RWPE2 (cell line): ENCODE measurements around the gene SELENOH.
A peak's percentile ranks its signal among the peaks of the same experiment; 100 is the strongest.

ENCODE experiments used
- ATAC-seq: fragments of 200-7000 bp; cut with Tn5 transposase; 3 replicates; pipeline ENCODE4 v1.9.1; 2021; ENCODE audit warnings: low read depth
- DNase-seq: peaks from one replicate; pipeline ENCODE4 v3.0.0-alpha.2; 2020; ENCODE audit warnings: low spot score
- H3K27ac ChIP-seq: fragments of 450-650 bp; 2 replicates; pipeline ENCODE4 v1.5.1; 2017; ENCODE audit warnings: mild to moderate bottlenecking; ENCODE audit not compliant: poor library complexity, severe bottlenecking
- H3K27me3 ChIP-seq: fragments of 250-450 bp; sonication (Bioruptor Pico); 2 replicates; pipeline ENCODE4 v1.5.1; 2021; ENCODE audit warnings: mild to moderate bottlenecking, moderate library complexity; ENCODE audit not compliant: insufficient read depth, poor library complexity, severe bottlenecking
- H3K36me3 ChIP-seq: fragments of 250-450 bp; sonication (Bioruptor Pico); 2 replicates; pipeline ENCODE4 v1.5.1; 2020; ENCODE audit warnings: low read depth, mild to moderate bottlenecking, moderate library complexity
- H3K4me1 ChIP-seq: fragments of 250-450 bp; sonication (Bioruptor Pico); 2 replicates; pipeline ENCODE4 v1.5.1; 2021; ENCODE audit warnings: mild to moderate bottlenecking, moderate library complexity; ENCODE audit not compliant: insufficient read depth, poor library complexity, severe bottlenecking
- H3K4me3 ChIP-seq: fragments of 250-450 bp; sonication (Bioruptor Pico); 2 replicates; pipeline ENCODE4 v1.5.1; 2021; ENCODE audit warnings: mild to moderate bottlenecking, moderate library complexity; ENCODE audit not compliant: severe bottlenecking
- H3K9me3 ChIP-seq: fragments of 250-450 bp; sonication (Bioruptor Pico); 2 replicates; pipeline ENCODE4 v1.5.1; 2021; ENCODE audit warnings: mild to moderate bottlenecking, moderate library complexity; ENCODE audit not compliant: severe bottlenecking
- TF ChIP-seq, protein P1 (sequence below): fragments of 450-650 bp; IDR thresholded peaks from one replicate; pipeline ENCODE4 v1.5.1; 2017; ENCODE audit warnings: mild to moderate bottlenecking, moderate library complexity; ENCODE audit not compliant: poor library complexity, severe bottlenecking

Gene SELENOH

DNA sequence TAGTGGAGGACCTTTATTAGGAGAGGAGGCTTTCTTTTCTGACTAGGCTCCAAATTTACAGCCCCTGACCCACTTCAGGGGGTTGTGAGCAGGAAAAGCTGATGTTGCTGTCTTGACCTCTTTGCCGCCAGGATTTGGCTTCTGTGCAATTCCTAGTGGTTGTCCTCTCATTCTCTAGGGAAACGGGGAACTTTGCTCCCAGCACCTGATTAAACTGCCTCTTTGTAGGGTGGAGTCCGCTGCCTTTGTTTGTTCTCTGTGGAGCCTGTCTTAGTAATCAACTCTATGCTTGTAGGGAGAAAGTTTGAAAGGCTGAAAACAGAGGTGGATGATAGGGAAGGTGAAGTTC, 36.7 kb downstream of the SELENOH start:
- ATAC-seq, result 0 out of 3 replicates have a peak, but pooled peaks have one; percentile 3
- H3K27ac ChIP-seq, result peak overlapping the region; percentile 93
- no peak overlapping the region for H3K4me3 ChIP-seq

DNA sequence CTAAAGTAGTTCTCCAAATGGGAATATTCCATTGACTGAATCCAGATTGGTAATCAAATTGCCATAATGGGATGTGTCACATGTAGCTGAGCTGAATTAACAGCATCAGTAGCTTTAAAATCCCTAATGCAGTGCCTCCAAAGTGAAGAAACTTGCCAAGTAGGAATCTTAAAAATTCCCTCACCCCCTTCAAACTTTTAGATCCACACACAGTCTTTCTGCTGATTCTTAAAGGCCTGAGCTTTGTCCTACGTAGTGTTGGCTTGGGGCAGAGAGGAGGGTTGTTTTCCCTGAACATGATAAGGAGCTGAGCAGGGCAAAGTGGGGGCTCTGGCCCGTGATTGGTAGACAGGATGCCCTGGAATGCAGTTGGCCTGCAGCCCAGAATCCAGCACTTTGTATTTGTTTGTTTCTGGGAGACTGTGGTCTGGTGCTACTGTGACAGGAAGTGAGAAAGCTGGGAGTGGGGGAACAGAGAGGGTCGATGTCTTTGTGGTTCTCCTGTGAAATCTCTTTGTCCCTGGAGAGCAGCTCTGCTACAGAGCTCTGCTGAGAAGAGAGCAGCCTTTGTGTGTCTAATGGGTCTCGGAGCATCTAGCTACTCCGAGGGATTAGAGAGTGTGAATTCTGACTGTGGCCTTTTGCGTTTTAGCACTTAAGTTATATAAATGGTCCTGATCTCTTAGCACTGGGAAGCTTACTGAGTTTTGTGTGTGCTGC, 37.2 kb downstream of the SELENOH start:
- no peak overlapping the region for H3K4me3 ChIP-seq
- TF ChIP-seq, protein P1, sequence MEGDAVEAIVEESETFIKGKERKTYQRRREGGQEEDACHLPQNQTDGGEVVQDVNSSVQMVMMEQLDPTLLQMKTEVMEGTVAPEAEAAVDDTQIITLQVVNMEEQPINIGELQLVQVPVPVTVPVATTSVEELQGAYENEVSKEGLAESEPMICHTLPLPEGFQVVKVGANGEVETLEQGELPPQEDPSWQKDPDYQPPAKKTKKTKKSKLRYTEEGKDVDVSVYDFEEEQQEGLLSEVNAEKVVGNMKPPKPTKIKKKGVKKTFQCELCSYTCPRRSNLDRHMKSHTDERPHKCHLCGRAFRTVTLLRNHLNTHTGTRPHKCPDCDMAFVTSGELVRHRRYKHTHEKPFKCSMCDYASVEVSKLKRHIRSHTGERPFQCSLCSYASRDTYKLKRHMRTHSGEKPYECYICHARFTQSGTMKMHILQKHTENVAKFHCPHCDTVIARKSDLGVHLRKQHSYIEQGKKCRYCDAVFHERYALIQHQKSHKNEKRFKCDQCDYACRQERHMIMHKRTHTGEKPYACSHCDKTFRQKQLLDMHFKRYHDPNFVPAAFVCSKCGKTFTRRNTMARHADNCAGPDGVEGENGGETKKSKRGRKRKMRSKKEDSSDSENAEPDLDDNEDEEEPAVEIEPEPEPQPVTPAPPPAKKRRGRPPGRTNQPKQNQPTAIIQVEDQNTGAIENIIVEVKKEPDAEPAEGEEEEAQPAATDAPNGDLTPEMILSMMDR, result no peak
- H3K27me3 ChIP-seq, result no peaks in the 10 kb centered on the region
- peaks cover 92% of the 10 kb centered on the region for H3K4me1 ChIP-seq
- H3K27ac ChIP-seq, result peak overlapping the region; percentile 93
- H3K36me3 ChIP-seq, result peaks cover 16% of the 10 kb centered on the region; the same call in 1 of the 2 replicates
- ATAC-seq (peak; percentile 81), DNase-seq (peak; percentile 93)
- no peaks in the 10 kb centered on the region for H3K9me3 ChIP-seq

More for the DNA sequence above, 36.7 kb downstream of the SELENOH start:
- DNase-seq, result no peak
- TF ChIP-seq, protein P1, result no peak
- H3K4me1 ChIP-seq, result peaks cover 94% of the 10 kb centered on the region
- H3K27me3 ChIP-seq, result no peaks in the 10 kb centered on the region
- peaks cover 15% of the 10 kb centered on the region; the same call in 1 of the 2 replicates for H3K36me3 ChIP-seq
- H3K9me3 ChIP-seq, result no peaks in the 10 kb centered on the region

DNA sequence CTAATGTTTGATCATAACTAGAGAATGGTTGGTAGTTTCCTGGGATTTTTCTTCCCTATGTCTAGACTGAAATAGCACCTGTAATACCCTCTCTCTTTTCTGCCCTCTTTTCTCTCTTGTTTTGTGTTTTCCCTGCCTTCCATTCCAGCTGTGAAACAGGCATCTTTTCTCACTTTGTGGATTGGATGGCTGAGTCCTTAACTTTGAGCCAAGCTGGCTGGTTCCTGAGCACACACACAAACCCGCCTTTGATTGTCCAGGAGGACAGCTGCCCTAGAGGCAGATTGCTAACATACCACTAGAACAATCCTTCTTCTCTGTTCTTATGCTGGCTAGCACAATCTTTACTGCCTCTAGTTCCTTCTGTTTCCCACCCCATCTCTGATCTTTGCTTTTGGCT, 38.0 kb downstream of the SELENOH start:
- DNase-seq, result no peak
- peaks cover 85% of the 10 kb centered on the region for H3K4me1 ChIP-seq
- H3K36me3 ChIP-seq, result peaks cover 16% of the 10 kb centered on the region; the same call in 1 of the 2 replicates
- ATAC-seq, result peak; percentile 40
- H3K27ac ChIP-seq, result peak overlapping the region; percentile 93
- no peaks in the 10 kb centered on the region for H3K27me3 ChIP-seq
- TF ChIP-seq, protein P1, result no peak
- H3K9me3 ChIP-seq, result no peaks in the 10 kb centered on the region
- no peak overlapping the region for H3K4me3 ChIP-seq

DNA sequence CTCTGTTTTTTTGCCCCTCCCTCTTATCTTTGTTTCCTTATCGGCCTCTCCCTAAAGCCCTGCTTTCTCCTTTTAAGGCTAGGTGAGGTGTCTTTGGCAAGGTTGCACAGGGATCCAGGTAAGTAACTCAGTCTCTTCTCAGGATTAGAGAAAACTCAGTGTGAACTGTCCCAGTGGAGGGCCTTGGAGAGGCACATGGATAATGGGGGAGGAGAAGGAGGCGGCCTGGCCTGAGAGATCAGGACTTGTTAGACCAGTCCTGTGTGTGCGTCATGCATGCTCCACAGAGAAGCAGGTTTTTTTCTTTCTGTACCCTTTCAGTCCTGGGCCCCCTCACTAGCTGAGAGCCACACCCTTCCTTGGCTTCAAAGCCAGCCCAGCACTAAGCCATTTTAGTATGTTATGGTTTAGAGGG, 40.2 kb downstream of the SELENOH start:
- no peaks in the 10 kb centered on the region for H3K9me3 ChIP-seq
- no peaks in the 10 kb centered on the region for H3K27me3 ChIP-seq
- DNase-seq (peak; percentile 90), ATAC-seq (peak; percentile 73)
- peaks cover 16% of the 10 kb centered on the region; the same call in 1 of the 2 replicates for H3K36me3 ChIP-seq
- TF ChIP-seq, protein P1, result no peak
- H3K27ac ChIP-seq, result peak overlapping the region; percentile 93
- no peak overlapping the region for H3K4me3 ChIP-seq
- peaks cover 74% of the 10 kb centered on the region for H3K4me1 ChIP-seq

DNA sequence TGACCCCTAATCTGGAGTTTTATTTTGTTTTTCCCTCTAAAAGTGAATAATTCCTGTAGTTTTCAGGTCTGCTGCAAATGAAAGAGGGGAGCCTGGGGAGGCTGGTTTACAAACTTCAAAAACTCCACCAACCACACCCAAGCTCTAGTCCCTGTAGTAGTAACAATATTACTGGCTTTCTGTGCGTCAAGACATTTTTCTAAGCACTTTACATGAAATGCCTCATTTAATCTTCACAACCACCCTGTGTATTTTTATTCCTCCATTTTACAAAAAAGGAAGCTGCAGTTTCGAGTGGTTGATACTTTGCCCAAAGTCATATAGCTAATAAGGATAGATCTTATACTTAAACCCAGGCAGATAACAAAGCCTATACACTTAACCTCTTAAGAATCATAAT, 43.8 kb downstream of the SELENOH start:
- Histone ChIP-seq H3K36me3 (peaks cover 29% of the 10 kb centered on the region), H3K4me3 (no peak overlapping the region), H3K9me3 (no peaks in the 10 kb centered on the region), H3K4me1 (peaks cover 70% of the 10 kb centered on the region), H3K27ac (peak overlapping the region; percentile 90), H3K27me3 (no peaks in the 10 kb centered on the region)
- TF ChIP-seq, protein P1, result no peak
- DNase-seq (no peak), ATAC-seq (no peak)
